IPS DF 4.7 (cell line): ENCODE measurements around the gene WDR5.

ENCODE experiments used
- DNase-seq: peaks from one replicate; pipeline ENCODE4 v3.0.0-alpha.2; 2013; ENCODE audit warnings: low spot score; ENCODE audit errors: extremely low read depth

Gene WDR5

GRCh38 chr9:134158242-134158641 lies 22.4 kb downstream of the WDR5 start:
- DNase-seq: no peak

GRCh38 chr9:134158753-134159392 lies 23.0 kb downstream of the WDR5 start:
- no peak for DNase-seq

GRCh38 chr9:134159566-134160245 lies 23.8 kb downstream of the WDR5 start:
- no peak for DNase-seq

- DNase-seq: no peak
Observed at GRCh38 chr9:134161647-134162046, 25.8 kb downstream of the WDR5 start.

- DNase-seq: no peak
Observed at GRCh38 chr9:134162212-134162775, 26.4 kb downstream of the WDR5 start.

- DNase-seq: no peak
Observed at GRCh38 chr9:134162926-134163370, 27.1 kb downstream of the WDR5 start.

GRCh38 chr9:134163371-134164196 lies 27.7 kb downstream of the WDR5 start:
- no peak for DNase-seq

- no peak for DNase-seq
Observed at GRCh38 chr9:134164879-134165278, 29.0 kb downstream of the WDR5 start.

GRCh38 chr9:134165357-134166315 lies 29.8 kb downstream of the WDR5 start:
- DNase-seq: no peak

GRCh38 chr9:134166374-134166773 lies 30.5 kb downstream of the WDR5 start:
- DNase-seq: no peak

GRCh38 chr9:134167530-134167931 lies 31.6 kb downstream of the WDR5 start:
- no peak for DNase-seq

- DNase-seq: no peak
Observed at GRCh38 chr9:134168757-134169550, 33.1 kb downstream of the WDR5 start.

- no peak for DNase-seq
Observed at GRCh38 chr9:134169724-134170401, 34.0 kb downstream of the WDR5 start.

- no peak for DNase-seq
Observed at GRCh38 chr9:134170532-134171315, 34.8 kb downstream of the WDR5 start.

- DNase-seq: no peak
Observed at GRCh38 chr9:134171316-134172197, 35.7 kb downstream of the WDR5 start.

- no peak for DNase-seq
Observed at GRCh38 chr9:134172198-134173126, 36.6 kb downstream of the WDR5 start.
